PC-9 (cell line): Measurements from ENCODE around the gene HTR4. TPM values are rescaled to one million over a fixed set of nuclear protein-coding genes. Genes with fewer than 3 reads are reported as not detected.

Experiments used
- BruUV-seq: library from RNA; stranded (reverse); fragments of 400-500 nt; replicated peaks from 2 replicates; lab custom pipeline; 2021; lab: Mats Ljungman, UMichigan
- CTCF ChIA-PET: fragments of 300-600 bp; sonication (Branson Sonifier 250); formaldehyde crosslinking; loops from one replicate; lab custom pipeline; 2022; ENCODE audit warnings: antibody characterized with exemption; lab: Charles Lee
- POLR2A ChIA-PET: fragments of 300-600 bp; sonication (Branson Sonifier 250); formaldehyde crosslinking; loops from one replicate; lab custom pipeline; 2022; ENCODE audit warnings: antibody characterized with exemption; ENCODE audit not compliant: unreplicated experiment; lab: Charles Lee
- DNase-seq, 2 experiments: peaks; one replicate each; pipeline versions ENCODE4 v3.0.0 to v3.0.0-alpha.2; 2015 to 2022; ENCODE audit warnings: mixed read lengths in 1 of 2
- H2AFZ ChIP-seq: fragments of 200-600 bp; sonication (generic); 2 replicates; pipeline ENCODE4 v1.8.1; 2017; ENCODE audit warnings: antibody characterized with exemption
- H3F3A ChIP-seq: fragments of 200-600 bp; sonication (generic); 2 replicates; pipeline ENCODE4 v1.8.1; 2017; ENCODE audit warnings: antibody characterized with exemption, mild to moderate bottlenecking, low read depth; ENCODE audit not compliant: insufficient read depth
- H3K27ac ChIP-seq: fragments of 200-600 bp; sonication (generic); 2 replicates; pipeline ENCODE4 v1.6.1; 2016; ENCODE audit warnings: mixed run types
- H3K27me3 ChIP-seq: fragments of 200-600 bp; sonication (generic); 2 replicates; pipeline ENCODE4 v1.6.1; 2016; ENCODE audit warnings: low read depth, mixed run types; ENCODE audit not compliant: insufficient read depth
- H3K36me3 ChIP-seq: fragments of 200-600 bp; sonication (generic); 2 replicates; pipeline ENCODE4 v1.6.1; 2016; ENCODE audit warnings: low read depth, mixed run types
- H3K4me1 ChIP-seq: fragments of 200-600 bp; sonication (generic); replicated peaks from 2 replicates; pipeline ENCODE4 v1.6.1; 2016; ENCODE audit warnings: mixed run types; ENCODE audit not compliant: insufficient read depth
- H3K4me2 ChIP-seq: fragments of 200-600 bp; sonication (generic); 2 replicates; pipeline ENCODE4 v1.6.1; 2017; ENCODE audit warnings: mixed run types
- H3K4me3 ChIP-seq: fragments of 200-600 bp; sonication (generic); 2 replicates; pipeline ENCODE4 v1.6.1; 2016; ENCODE audit warnings: mixed run types
- H3K79me2 ChIP-seq: fragments of 200-600 bp; sonication (generic); 2 replicates; pipeline ENCODE4 v1.6.1; 2017; ENCODE audit warnings: low read depth, mixed run types
- H3K9me2 ChIP-seq: fragments of 200-600 bp; sonication (generic); 2 replicates; pipeline ENCODE4 v1.8.1; 2017; ENCODE audit warnings: mild to moderate bottlenecking; ENCODE audit not compliant: insufficient read depth
- H3K9me3 ChIP-seq: fragments of 200-600 bp; sonication (generic); 2 replicates; pipeline ENCODE4 v1.8.1; 2016; ENCODE audit warnings: low read depth; ENCODE audit not compliant: insufficient read depth
- H4K20me1 ChIP-seq: fragments of 200-600 bp; sonication (generic); 2 replicates; pipeline ENCODE4 v1.8.1; 2017; ENCODE audit not compliant: insufficient read depth
- CTCF ChIP-seq: fragments of 200-600 bp; sonication (generic); conservative IDR thresholded peaks from 2 replicates; pipeline ENCODE4 v1.6.1; 2017; ENCODE audit warnings: mixed run types, antibody characterized with exemption, mild to moderate bottlenecking, moderate library complexity
- EZH2 ChIP-seq: fragments of 200-600 bp; sonication (generic); IDR thresholded peaks from 2 replicates; pipeline ENCODE4 v1.8.0; 2017; ENCODE audit warnings: antibody characterized with exemption, low read depth
- intact Hi-C: fragments of 100-400 bp; cut with micrococcal nuclease; formaldehyde crosslinking; loops from one replicate; pipeline ENCODE4 v1.10.0; 2022; ENCODE audit not compliant: unreplicated experiment
- total RNA-seq: library from RNA; stranded (reverse); gene quantifications from 2 replicates; pipeline ENCODE4 v1.2.3, GENCODE V29; 2021

Gene HTR4
- total RNA-seq, 1 experiment from 2014 or later: not detected

- ChIA-PET POLR2A (interaction anchor here (0.6 kb wide), 1 partner anchor 101 kb away, joined by 3 read pairs; no protein-coding TSS in a partner anchor), CTCF (no interaction called here)
- TF ChIP-seq EZH2 (no peak), CTCF (no peak)
- H2AFZ ChIP-seq: no peak overlapping the region
- H3K9me2 ChIP-seq: peaks cover 3% of the 10 kb centered on the region
- no TSS peak for BruUV-seq
- intact Hi-C loops: no loop called here
- H3K9me3 ChIP-seq: no peaks in the 10 kb centered on the region
- no peaks in the 10 kb centered on the region for H3K36me3 ChIP-seq
- H3K4me1 ChIP-seq: no peaks in the 10 kb centered on the region
- H3K79me2 ChIP-seq: no peaks in the 10 kb centered on the region
- no peaks in the 10 kb centered on the region for H3K27me3 ChIP-seq
- H3K27ac ChIP-seq: no peak overlapping the region
- H3K4me2 ChIP-seq: no peak overlapping the region
- no peak overlapping the region for H3K4me3 ChIP-seq
- H4K20me1 ChIP-seq: no peaks in the 10 kb centered on the region
- no peak for DNase-seq
- H3F3A ChIP-seq: no peaks in the 10 kb centered on the region
These were observed 70.8 kb downstream of the HTR4 start for GRCh38 chr5:148583421-148583965.

- Histone ChIP-seq H3K36me3 (no peaks in the 10 kb centered on the region), H3K9me3 (no peaks in the 10 kb centered on the region), H3K9me2 (peaks cover 1% of the 10 kb centered on the region), H4K20me1 (no peaks in the 10 kb centered on the region), H3F3A (peaks cover 4% of the 10 kb centered on the region; the same call in 1 of the 2 replicates), H3K4me1 (peaks cover 4% of the 10 kb centered on the region; the same call in 1 of the 2 replicates), H3K4me2 (no peak overlapping the region), H2AFZ (no peak overlapping the region), H3K79me2 (no peaks in the 10 kb centered on the region), H3K27ac (no peak overlapping the region), H3K27me3 (no peaks in the 10 kb centered on the region), H3K4me3 (no peak overlapping the region)
- CTCF ChIA-PET: no interaction called here
- TF ChIP-seq EZH2: no peak
- POLR2A ChIA-PET: no interaction called here
- intact Hi-C loops: no loop called here
- no peak for DNase-seq
- BruUV-seq: no TSS peak
These were observed 80.2 kb downstream of the HTR4 start for GRCh38 chr5:148574167-148574566.

GRCh38 chr5:148573374-148573773 is 81.0 kb downstream of the HTR4 start:
- Histone ChIP-seq H3K9me2 (no peaks in the 10 kb centered on the region), H3F3A (peaks cover 4% of the 10 kb centered on the region; the same call in 1 of the 2 replicates), H3K27me3 (no peaks in the 10 kb centered on the region), H3K9me3 (no peaks in the 10 kb centered on the region; the same call in 1 of the 2 replicates), H3K4me1 (peaks cover 4% of the 10 kb centered on the region; the same call in 1 of the 2 replicates), H3K4me2 (no peak overlapping the region), H3K36me3 (no peaks in the 10 kb centered on the region), H3K79me2 (no peaks in the 10 kb centered on the region), H3K4me3 (no peak overlapping the region), H3K27ac (no peak overlapping the region), H4K20me1 (no peaks in the 10 kb centered on the region), H2AFZ (no peak overlapping the region)
- intact Hi-C loops: no loop called here
- DNase-seq: no peak
- POLR2A ChIA-PET: no interaction called here
- BruUV-seq: no TSS peak
- CTCF ChIA-PET: no interaction called here
- TF ChIP-seq CTCF (no peak), EZH2 (no peak)

- Histone ChIP-seq H3K79me2 (no peaks in the 10 kb centered on the region), H2AFZ (no peak overlapping the region), H3K4me2 (0 out of 2 replicates have a peak overlapping the region, but pooled peaks have one; percentile 17), H3K27me3 (no peaks in the 10 kb centered on the region), H4K20me1 (no peaks in the 10 kb centered on the region), H3K4me3 (no peak overlapping the region), H3K4me1 (peaks cover 4% of the 10 kb centered on the region; the same call in 1 of the 2 replicates), H3K9me2 (no peaks in the 10 kb centered on the region), H3K9me3 (no peaks in the 10 kb centered on the region; the same call in 1 of the 2 replicates), H3K27ac (no peak overlapping the region), H3F3A (peaks cover 4% of the 10 kb centered on the region; the same call in 1 of the 2 replicates), H3K36me3 (no peaks in the 10 kb centered on the region)
- DNase-seq: peak in 1 of 2 experiments; percentile 84
- ChIA-PET CTCF (no interaction called here), POLR2A (no interaction called here)
- TF ChIP-seq EZH2 (no peak), CTCF (no peak)
- BruUV-seq: no TSS peak
- intact Hi-C loops: no loop called here
These were observed 84.4 kb downstream of the HTR4 start for GRCh38 chr5:148569948-148570347.
